DOHH2 (cell line): ENCODE measurements around the gene AFAP1L1.

Source experiments
- H3F3A ChIP-seq: fragments of 200-600 bp; sonication (generic), shearing (Covaris generic); 2 replicates; pipeline ENCODE4 v1.6.0; 2016; ENCODE audit warnings: antibody characterized with exemption, mild to moderate bottlenecking; ENCODE audit not compliant: control insufficient read depth, insufficient read depth
- H3K27ac ChIP-seq: fragments of 200-600 bp; sonication (generic); 2 replicates; pipeline ENCODE4 v1.5.1; 2014; ENCODE audit warnings: low read depth, mild to moderate bottlenecking, low read length, moderate library complexity
- H3K27me3 ChIP-seq: fragments of 200-600 bp; sonication (generic); 2 replicates; pipeline ENCODE4 v1.6.1; 2014; ENCODE audit warnings: mild to moderate bottlenecking, low read length, mixed read lengths; ENCODE audit not compliant: control insufficient read depth
- H3K36me3 ChIP-seq: fragments of 200-600 bp; sonication (generic); 2 replicates; pipeline ENCODE4 v1.6.1; 2014; ENCODE audit warnings: mild to moderate bottlenecking, low read length, moderate library complexity, mixed read lengths; ENCODE audit not compliant: control insufficient read depth
- H3K4me1 ChIP-seq: fragments of 200-600 bp; sonication (generic); 2 replicates; pipeline ENCODE4 v1.6.1; 2014; ENCODE audit warnings: mild to moderate bottlenecking, low read length, mixed read lengths; ENCODE audit not compliant: control insufficient read depth
- H3K4me2 ChIP-seq: fragments of 200-600 bp; sonication (generic); 2 replicates; pipeline ENCODE4 v1.6.0; 2014; ENCODE audit warnings: mild to moderate bottlenecking, low read length, moderate library complexity
- H3K4me3 ChIP-seq: fragments of 200-600 bp; sonication (generic); 2 replicates; pipeline ENCODE4 v1.5.1; 2014; ENCODE audit warnings: mild to moderate bottlenecking, low read length, mixed read lengths
- H3K79me2 ChIP-seq: fragments of 200-600 bp; sonication (generic); 2 replicates; pipeline ENCODE4 v1.6.1; 2014; ENCODE audit warnings: mild to moderate bottlenecking, low read length, mixed read lengths; ENCODE audit not compliant: control insufficient read depth
- H3K9me2 ChIP-seq: fragments of 200-600 bp; sonication (generic); replicated peaks from 2 replicates; pipeline ENCODE4 v1.6.1; 2014; ENCODE audit warnings: mild to moderate bottlenecking, low read length, mixed read lengths; ENCODE audit not compliant: control insufficient read depth
- H3K9me3 ChIP-seq: fragments of 200-600 bp; sonication (generic); 2 replicates; pipeline ENCODE4 v1.6.1; 2014; ENCODE audit warnings: antibody characterized with exemption, low read length, mixed read lengths; ENCODE audit not compliant: control insufficient read depth, insufficient read depth
- H4K20me1 ChIP-seq: fragments of 200-600 bp; sonication (generic); 2 replicates; pipeline ENCODE4 v1.6.0; 2014; ENCODE audit warnings: low read depth, mild to moderate bottlenecking, antibody characterized with exemption, low read length, moderate library complexity; ENCODE audit not compliant: control insufficient read depth, insufficient read depth
- EZH2phosphoT487 ChIP-seq: fragments of 200-600 bp; sonication (generic); IDR thresholded peaks from 2 replicates; pipeline ENCODE4 v1.6.1; 2017; ENCODE audit warnings: borderline replicate concordance, mild to moderate bottlenecking, antibody characterized with exemption, low read length, moderate library complexity, mixed read lengths
- TF ChIP-seq, protein P1 (sequence below): fragments of 200-600 bp; sonication (generic); IDR thresholded peaks from one replicate; pipeline ENCODE4 v1.5.1; 2014; ENCODE audit warnings: antibody characterized with exemption, mild to moderate bottlenecking, low read depth, low read length; ENCODE audit not compliant: poor library complexity, severe bottlenecking

Gene AFAP1L1

DNA sequence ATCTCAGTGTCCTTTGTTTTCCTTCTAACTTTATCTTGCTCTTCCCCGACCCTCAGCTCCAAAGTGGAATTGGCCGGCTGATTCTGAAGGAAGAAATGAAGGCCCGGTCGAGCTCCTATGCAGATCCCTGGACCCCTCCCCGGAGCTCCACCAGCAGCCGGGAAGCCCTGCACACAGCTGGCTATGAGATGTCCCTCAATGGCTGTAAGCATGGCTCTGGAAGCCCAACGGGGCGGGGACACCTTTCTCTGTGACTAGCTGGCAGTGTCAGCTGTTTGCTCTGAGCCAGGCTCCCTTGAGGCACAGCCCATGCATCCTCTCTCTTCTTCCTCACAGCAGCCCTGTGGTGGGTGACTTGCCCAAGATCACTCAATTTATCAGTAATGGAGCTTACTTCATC lies 23.9 kb upstream of the AFAP1L1 start:
- no peak for TF ChIP-seq EZH2phosphoT487
- TF ChIP-seq, protein P1, sequence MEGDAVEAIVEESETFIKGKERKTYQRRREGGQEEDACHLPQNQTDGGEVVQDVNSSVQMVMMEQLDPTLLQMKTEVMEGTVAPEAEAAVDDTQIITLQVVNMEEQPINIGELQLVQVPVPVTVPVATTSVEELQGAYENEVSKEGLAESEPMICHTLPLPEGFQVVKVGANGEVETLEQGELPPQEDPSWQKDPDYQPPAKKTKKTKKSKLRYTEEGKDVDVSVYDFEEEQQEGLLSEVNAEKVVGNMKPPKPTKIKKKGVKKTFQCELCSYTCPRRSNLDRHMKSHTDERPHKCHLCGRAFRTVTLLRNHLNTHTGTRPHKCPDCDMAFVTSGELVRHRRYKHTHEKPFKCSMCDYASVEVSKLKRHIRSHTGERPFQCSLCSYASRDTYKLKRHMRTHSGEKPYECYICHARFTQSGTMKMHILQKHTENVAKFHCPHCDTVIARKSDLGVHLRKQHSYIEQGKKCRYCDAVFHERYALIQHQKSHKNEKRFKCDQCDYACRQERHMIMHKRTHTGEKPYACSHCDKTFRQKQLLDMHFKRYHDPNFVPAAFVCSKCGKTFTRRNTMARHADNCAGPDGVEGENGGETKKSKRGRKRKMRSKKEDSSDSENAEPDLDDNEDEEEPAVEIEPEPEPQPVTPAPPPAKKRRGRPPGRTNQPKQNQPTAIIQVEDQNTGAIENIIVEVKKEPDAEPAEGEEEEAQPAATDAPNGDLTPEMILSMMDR, result no peak
- peaks cover 13% of the 10 kb centered on the region for H3K27me3 ChIP-seq
- H3F3A ChIP-seq, result no peaks in the 10 kb centered on the region
- H3K4me1 ChIP-seq, result no peaks in the 10 kb centered on the region
- no peaks in the 10 kb centered on the region for H3K36me3 ChIP-seq
- H4K20me1 ChIP-seq, result no peaks in the 10 kb centered on the region; the same call in 1 of the 2 replicates
- H3K9me2 ChIP-seq, result no peaks in the 10 kb centered on the region
- H3K79me2 ChIP-seq, result no peaks in the 10 kb centered on the region
- H3K9me3 ChIP-seq, result no peaks in the 10 kb centered on the region
- H3K4me2 ChIP-seq, result no peak overlapping the region
- no peak overlapping the region for H3K4me3 ChIP-seq
- H3K27ac ChIP-seq, result no peak overlapping the region

DNA sequence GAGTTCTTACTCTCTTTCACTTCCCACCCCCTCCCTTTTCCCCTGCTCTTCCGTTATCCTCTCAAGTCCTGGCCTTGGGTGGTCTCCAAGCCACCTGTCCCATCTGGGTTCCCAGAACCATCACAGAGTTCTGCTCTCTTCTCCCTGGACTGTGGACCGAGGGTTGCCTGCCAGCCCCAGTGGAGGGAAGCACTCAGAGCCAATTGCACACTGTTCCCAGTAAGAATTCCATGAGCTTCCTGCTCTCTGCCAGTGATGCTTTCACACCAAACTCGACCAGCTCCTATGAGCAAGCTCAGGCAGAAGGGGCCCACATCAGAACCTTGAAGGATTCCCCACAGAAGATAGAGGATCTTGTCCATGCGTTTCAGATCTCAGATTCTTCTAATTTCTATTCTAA lies 20.1 kb upstream of the AFAP1L1 start:
- TF ChIP-seq, protein P1, result no peak
- H3K27me3 ChIP-seq, result peaks cover 15% of the 10 kb centered on the region

DNA sequence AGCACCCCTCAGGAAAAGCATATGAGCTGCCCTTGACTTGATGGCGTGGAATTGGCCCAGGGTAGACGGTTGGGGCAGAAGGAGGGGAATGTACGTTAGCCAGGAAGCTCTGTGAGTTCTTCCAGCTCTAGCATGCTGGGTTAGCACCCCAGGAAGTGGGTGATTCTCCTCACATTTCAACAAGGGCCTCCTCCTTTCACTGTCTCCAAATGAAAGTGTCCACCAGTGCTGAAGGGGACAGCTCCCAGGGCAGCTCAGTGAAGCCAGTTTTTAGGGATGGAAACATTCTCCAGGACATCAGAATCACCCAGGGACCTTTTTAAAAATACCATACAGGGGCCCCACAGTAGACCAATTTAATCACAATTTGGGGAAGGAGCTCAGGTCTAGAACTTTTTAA lies 17.2 kb upstream of the AFAP1L1 start:
- Histone ChIP-seq H3K36me3 (no peaks in the 10 kb centered on the region), H3K4me1 (no peaks in the 10 kb centered on the region), H3F3A (no peaks in the 10 kb centered on the region), H3K9me2 (no peaks in the 10 kb centered on the region), H3K27ac (no peak overlapping the region), H3K4me2 (no peak overlapping the region), H3K9me3 (no peaks in the 10 kb centered on the region), H3K4me3 (no peak overlapping the region), H3K79me2 (no peaks in the 10 kb centered on the region), H3K27me3 (peaks cover 24% of the 10 kb centered on the region), H4K20me1 (no peaks in the 10 kb centered on the region)
- TF ChIP-seq EZH2phosphoT487, result no peak
- TF ChIP-seq, protein P1, result no peak

More for the DNA sequence above, 20.1 kb upstream of the AFAP1L1 start:
- H3K4me3 ChIP-seq, result no peak overlapping the region
- no peaks in the 10 kb centered on the region for H3F3A ChIP-seq
- H3K4me2 ChIP-seq, result no peak overlapping the region
- H4K20me1 ChIP-seq, result no peaks in the 10 kb centered on the region; the same call in 1 of the 2 replicates
- no peaks in the 10 kb centered on the region for H3K4me1 ChIP-seq
- H3K27ac ChIP-seq, result no peak overlapping the region
- no peaks in the 10 kb centered on the region for H3K79me2 ChIP-seq
- no peaks in the 10 kb centered on the region for H3K36me3 ChIP-seq
- H3K9me2 ChIP-seq, result no peaks in the 10 kb centered on the region
- no peaks in the 10 kb centered on the region for H3K9me3 ChIP-seq

DNA sequence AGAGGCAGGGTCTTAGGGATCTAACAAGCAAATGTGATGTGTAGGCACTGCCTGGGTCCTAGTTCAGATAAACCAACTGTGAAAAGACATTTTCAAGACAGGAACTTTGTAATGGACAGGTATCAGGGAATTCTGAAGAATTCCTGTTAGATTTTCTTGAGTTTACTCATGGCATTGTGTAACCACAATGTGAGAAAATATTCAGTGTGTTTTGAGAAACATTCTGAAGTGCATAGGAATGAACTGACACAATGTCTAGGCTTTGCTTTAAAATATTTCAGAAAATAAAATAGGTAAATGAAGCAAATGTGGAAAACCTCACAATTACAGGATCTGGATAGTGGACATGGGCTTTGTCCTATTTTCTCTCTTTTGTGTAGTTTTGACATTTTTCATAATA lies 15.2 kb upstream of the AFAP1L1 start:
- no peaks in the 10 kb centered on the region for H3K9me2 ChIP-seq
- H3F3A ChIP-seq, result no peaks in the 10 kb centered on the region
- TF ChIP-seq, protein P1, result no peak
- TF ChIP-seq EZH2phosphoT487, result no peak

More for the DNA sequence above, 15.2 kb upstream of the AFAP1L1 start:
- no peaks in the 10 kb centered on the region for H3K36me3 ChIP-seq
- H3K9me3 ChIP-seq, result no peaks in the 10 kb centered on the region
- H3K4me3 ChIP-seq, result no peak overlapping the region
- peaks cover 31% of the 10 kb centered on the region for H3K27me3 ChIP-seq
- no peak overlapping the region for H3K27ac ChIP-seq
- H3K79me2 ChIP-seq, result no peaks in the 10 kb centered on the region
- H3K4me1 ChIP-seq, result no peaks in the 10 kb centered on the region
- H4K20me1 ChIP-seq, result no peaks in the 10 kb centered on the region
- no peak overlapping the region for H3K4me2 ChIP-seq
